Eye (tissue), 1 donor: ENCODE data around the gene CFAP299.
"Not testable (repeated sequence)": the region's sequence is repeated elsewhere in the genome, so short reads cannot be mapped to it uniquely, and the experiment has no call there.

ENCODE experiments used
- DNase-seq: peaks from one replicate; pipeline ENCODE4 v3.0.0-alpha.2; 2015

Gene CFAP299

DNA sequence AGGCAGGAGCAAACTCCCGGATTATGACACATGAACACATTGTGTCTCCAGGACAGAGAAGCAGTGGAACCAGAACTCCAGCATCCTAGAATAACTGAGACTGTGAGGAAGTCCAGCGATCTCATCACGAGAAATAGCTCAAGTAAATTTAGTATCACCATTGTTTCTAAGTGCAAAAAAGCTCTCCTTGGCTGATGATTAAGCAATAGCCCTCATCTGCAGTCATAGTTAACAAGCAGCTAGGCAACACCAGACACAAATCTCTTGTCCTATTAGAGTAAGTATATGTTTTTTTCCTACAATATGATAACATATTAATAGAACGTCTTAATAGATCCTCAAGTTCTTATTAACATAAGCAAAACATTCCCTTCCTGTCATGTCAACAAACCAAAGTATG, 2.4 kb upstream of the CFAP299 start:
- no peak for DNase-seq

- DNase-seq = no peak
These were observed 962 bp upstream of the CFAP299 start for GRCh38 chr4:80334568-80334967.

DNA sequence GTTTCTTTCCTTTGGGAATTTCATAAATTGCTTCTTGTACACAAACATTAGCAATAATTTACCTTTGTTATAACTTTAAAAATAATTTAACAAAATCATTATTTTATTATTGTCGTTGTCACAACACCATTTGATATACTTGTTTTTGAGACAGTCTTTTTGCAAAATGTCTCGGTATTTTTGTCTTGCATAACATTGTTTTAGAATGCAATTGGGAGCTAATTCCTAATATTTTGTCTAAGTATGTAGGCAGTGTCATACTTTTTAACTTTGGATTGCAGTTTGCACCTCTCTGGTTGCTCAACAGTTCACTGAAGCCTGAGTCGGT, 340 bp upstream of the CFAP299 start:
- no peak for DNase-seq

DNA sequence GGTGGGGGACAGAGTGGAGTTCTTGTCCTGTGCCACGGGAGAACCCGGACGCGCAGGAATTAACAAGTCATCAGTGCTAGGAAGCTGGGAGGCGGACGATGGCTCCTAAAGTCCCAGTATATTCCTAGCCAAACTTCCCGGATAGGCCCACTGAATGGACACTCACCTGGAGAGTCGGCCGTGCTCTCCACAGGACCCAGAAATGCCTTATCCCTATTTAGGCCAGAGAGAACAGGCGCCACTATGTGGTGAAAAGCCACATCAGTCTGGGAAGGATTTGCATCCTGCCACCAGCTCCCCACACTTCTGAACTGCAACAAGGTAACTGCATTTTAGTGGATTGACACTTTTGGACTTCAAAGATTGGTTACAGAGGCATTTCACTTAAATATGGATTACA, 1.1 kb downstream of the CFAP299 start:
- peak; percentile 55 for DNase-seq

DNA sequence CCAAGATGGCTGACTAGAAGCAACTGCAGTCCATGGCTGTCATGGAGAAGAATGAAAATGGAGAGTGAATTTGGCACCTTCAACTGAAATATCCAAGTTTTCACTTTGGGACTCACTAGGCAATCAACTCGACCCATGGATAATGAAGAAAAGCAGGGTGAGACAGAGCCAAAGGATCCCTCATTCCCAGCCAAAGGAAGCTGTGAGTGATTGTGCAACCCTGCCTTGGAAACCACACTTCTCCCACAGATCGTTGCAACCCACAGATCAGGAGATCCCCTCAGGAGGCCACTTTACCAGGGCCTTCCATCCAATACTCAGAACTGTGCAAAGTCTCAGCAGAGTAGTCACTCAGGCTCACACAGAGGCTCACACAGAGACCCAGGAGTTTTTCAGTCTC, 4.5 kb downstream of the CFAP299 start:
- DNase-seq = no peak

DNA sequence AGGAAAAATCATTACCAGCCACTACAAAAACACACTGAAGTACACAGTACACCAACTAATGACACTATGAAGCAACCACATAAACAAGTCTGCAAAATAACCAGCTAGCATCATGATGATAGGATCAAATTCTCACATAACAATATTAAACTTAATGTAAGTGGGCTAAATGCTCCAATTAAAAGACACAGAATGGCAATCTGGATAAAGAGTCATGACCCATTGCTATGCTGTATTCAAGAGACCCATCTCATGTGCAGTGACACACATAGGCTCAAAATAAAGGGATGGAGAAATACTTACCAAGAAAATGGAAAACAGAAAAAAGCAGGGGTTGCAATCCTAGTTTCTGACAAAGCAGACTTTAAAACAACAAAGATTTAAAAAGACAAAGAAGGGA, 7.2 kb downstream of the CFAP299 start:
- not testable (repeated sequence) for DNase-seq

- no peak for DNase-seq
These were observed 8.4 kb downstream of the CFAP299 start for GRCh38 chr4:80343887-80344286.

GRCh38 chr4:80360084-80360483, 24.6 kb downstream of the CFAP299 start:
- DNase-seq = no peak

DNA sequence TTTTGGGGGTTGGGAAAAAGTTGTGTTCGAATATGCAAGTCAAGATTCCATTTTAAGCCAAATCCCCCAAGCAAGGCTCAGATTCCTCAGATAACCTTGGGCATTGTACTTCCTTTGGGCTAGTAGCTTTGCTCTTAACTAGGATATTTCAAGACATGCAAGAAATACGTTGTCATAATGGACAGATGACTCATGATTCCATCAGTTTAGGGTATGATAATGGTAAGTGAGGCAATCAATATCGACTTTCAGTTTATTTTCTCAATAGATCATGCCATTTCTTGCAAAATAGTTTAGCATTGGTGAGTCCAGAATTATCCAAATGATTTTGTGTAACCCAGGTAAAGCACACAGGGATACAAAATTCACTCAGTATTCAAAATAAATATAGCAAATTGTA, 25.4 kb downstream of the CFAP299 start:
- no peak for DNase-seq

GRCh38 chr4:80361329-80361900, 25.9 kb downstream of the CFAP299 start:
- DNase-seq = peak; percentile 61

GRCh38 chr4:80362578-80363181, 27.1 kb downstream of the CFAP299 start:
- DNase-seq = peak; percentile 79

DNA sequence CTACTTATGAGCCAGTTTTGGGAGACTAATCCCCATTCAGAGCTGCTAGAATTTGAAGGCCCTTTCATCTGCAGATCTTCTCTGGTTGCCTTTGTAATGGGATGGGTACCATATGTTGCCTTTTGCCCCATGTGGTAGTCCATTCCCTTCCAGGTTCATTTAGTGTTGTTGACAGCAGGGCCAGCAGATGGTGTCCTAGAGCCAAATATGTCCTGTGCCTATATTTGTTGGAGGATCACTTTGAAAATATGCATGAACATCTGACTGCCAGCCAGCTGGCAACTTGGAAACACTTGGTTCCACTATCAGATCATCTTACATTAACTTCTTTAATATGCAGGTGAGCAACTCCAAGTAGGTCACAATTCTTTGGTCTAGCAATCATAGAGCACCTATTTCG, 30.4 kb downstream of the CFAP299 start:
- peak; percentile 85 for DNase-seq

GRCh38 chr4:80367737-80368136, 32.2 kb downstream of the CFAP299 start:
- no peak for DNase-seq

DNA sequence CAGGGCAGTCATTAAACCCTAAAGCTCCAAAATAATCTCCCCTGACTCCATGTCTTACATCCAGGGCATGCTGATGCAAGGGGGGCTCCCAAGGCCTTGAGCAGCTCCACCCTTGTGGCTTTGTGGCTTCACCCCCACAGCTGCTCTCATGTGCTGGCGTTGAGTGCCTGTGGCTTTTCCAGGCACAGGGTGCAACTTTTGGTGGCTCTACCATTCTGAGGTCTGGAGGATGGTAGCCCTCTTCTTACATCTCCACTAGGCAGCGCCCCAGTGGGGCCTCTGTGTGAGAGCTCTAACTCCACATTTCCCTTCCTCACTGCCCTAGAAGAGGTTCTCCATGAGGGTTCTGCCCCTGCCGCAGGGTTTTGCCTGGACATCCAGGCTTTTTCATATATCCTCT, 35.1 kb downstream of the CFAP299 start:
- no peak for DNase-seq

- no peak for DNase-seq
These were observed 35.5 kb downstream of the CFAP299 start for GRCh38 chr4:80371046-80371445.

DNA sequence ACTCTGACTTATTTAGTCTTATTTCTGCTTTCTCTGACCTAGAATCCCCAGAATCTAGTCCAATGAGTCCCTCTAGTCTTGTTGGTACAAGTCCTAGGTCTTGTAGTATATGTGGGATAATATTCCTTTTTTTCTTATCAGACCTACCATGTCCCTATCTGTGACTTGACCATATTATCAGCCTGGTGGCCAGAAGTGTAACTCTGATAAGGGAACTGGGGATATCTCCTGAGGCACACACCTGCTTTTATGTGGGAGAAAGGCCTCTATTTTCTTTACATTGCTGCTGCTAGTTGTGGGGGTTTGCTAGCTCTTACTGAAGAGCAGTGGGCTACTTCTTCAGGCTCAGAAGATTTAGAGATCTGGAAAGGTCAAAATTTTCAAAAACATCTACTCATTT, 38.6 kb downstream of the CFAP299 start:
- no peak for DNase-seq

- no peak for DNase-seq
These were observed 46.7 kb downstream of the CFAP299 start for GRCh38 chr4:80382090-80382832.

GRCh38 chr4:80385397-80386280, 50.1 kb downstream of the CFAP299 start:
- DNase-seq = no peak

DNA sequence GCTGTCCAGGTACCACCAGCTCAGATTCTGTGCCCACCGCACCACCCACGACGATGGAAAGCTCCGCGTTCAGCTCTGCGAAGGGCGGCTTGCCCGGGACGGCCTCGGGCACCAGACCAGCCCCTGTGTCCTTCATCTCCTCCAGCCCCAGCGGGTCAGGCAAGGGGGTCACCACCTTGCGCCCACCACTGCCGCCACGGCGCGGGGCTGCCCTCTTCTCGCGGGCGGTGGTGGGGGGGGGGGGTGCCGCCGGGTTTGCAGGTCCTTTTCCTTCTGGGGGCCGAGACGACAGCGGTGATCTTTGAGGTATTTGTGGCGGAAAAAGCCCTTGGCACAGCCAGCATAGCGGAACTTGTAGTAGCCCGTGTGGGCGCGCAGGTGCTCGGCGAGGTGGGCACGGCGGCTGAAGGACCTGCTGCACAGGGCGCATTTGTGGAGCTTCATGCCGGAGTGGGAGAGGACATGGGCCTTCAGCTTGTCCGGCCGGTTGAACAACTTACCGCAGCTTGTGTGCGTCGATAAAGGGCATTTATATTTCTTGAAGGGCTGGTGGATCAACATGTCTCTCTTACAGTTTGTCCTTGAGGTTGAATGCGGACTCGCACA, 50.9 kb downstream of the CFAP299 start:
- DNase-seq = no peak

GRCh38 chr4:80387390-80388283, 52.1 kb downstream of the CFAP299 start:
- no peak for DNase-seq

DNA sequence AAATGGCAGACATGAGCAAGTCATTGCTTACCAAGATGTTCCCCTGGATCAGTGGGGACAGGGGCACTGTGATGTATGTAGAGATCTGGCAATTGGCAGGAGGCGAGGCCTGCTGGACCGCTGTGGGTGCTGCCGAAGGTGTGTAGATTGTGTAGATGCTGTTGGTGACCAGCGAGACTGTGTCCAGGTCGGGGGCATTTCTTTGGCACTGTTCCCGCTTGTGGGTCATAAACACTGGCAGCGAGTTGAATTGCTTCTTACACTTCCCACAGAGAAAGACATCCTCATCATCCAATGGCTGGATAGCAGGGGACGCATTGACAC, 52.7 kb downstream of the CFAP299 start:
- DNase-seq = no peak

DNA sequence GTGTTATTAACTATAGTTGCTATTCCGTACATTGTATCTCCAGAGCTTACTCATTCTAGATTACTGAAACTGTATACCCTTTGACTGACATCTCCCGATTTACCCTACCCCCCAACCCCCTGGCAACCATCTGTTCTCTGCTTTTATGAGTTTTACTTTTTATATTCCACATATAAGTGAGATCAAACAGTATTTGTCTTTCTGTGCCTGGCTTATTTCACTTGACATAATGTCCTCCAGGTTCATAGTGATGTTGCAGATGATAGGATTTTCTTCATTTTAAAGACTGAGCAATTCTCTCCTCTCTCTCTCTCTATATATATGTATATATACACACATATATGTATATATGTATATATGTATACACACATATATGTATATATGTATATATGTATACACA, 54.6 kb downstream of the CFAP299 start:
- no peak for DNase-seq
